Neural cell (in vitro differentiated cells): ENCODE data around the gene OVOL1.

Experiments used
- CTCF ChIP-seq: fragments of 450-650 bp; IDR thresholded peaks from 2 replicates; pipeline ENCODE4 v1.5.1; 2014; ENCODE audit warnings: antibody characterized with exemption, mild to moderate bottlenecking, moderate library complexity; ENCODE audit not compliant: poor library complexity, severe bottlenecking
- EP300 ChIP-seq: fragments of 450-650 bp; conservative IDR thresholded peaks from 2 replicates; pipeline ENCODE4 v1.6.1; 2014; ENCODE audit warnings: antibody characterized with exemption, mild to moderate bottlenecking, moderate library complexity; ENCODE audit not compliant: poor library complexity, severe bottlenecking
- EZH2 ChIP-seq: fragments of 200-600, 300-800 bp; shearing (Covaris generic), sonication (generic); IDR thresholded peaks from 2 replicates; pipeline ENCODE4 v1.6.1; 2014; ENCODE audit warnings: antibody characterized with exemption, low read length, borderline replicate concordance, mild to moderate bottlenecking; ENCODE audit not compliant: insufficient read depth, poor library complexity, severe bottlenecking
- MXI1 ChIP-seq: fragments of 450-650 bp; conservative IDR thresholded peaks from 2 replicates; pipeline ENCODE4 v1.6.1; 2014; ENCODE audit warnings: antibody characterized with exemption, mild to moderate bottlenecking; ENCODE audit not compliant: poor library complexity, severe bottlenecking
- POLR2AphosphoS5 ChIP-seq: IDR thresholded peaks from 2 replicates; pipeline ENCODE4 v1.6.1; 2012
- RAD21 ChIP-seq: fragments of 450-650 bp; conservative IDR thresholded peaks from 2 replicates; pipeline ENCODE4 v1.6.1; 2014; ENCODE audit warnings: antibody characterized with exemption, mild to moderate bottlenecking, moderate library complexity
- REST ChIP-seq: IDR thresholded peaks from 2 replicates; pipeline ENCODE4 v1.6.1; 2012; ENCODE audit warnings: borderline replicate concordance
- SMC3 ChIP-seq: fragments of 450-650 bp; conservative IDR thresholded peaks from 2 replicates; pipeline ENCODE4 v1.6.1; 2014; ENCODE audit warnings: antibody characterized with exemption, mild to moderate bottlenecking, moderate library complexity; ENCODE audit not compliant: poor library complexity

GRCh38 chr11:65744699-65745042 lies 42.2 kb upstream of the OVOL1 start:
- no peak for TF ChIP-seq SMC3
- TF ChIP-seq CTCF = no peak
- TF ChIP-seq EP300 = no peak
- TF ChIP-seq EZH2 = no peak
- TF ChIP-seq RAD21 = no peak
- no peak for TF ChIP-seq POLR2AphosphoS5
- TF ChIP-seq REST = no peak
- no peak for TF ChIP-seq MXI1
